HL-60/S4 (cell line): ENCODE results near the gene TSSK1B.
"Not testable (repeated sequence)": the region's sequence is repeated elsewhere in the genome, so short reads cannot be mapped to it uniquely, and the experiment has no call there.

Experiments
- in situ Hi-C: fragments of 300-500 bp; cut with MboI; formaldehyde crosslinking; loops from 2 replicates; pipeline ENCODE4 v1.14.3; 2022; ENCODE audit warnings: low sequenced_read_pairs

Gene TSSK1B

GRCh38 chr5:113404269-113404668 lies 30.5 kb downstream of the TSSK1B start:
- in situ Hi-C loops = no loop called here

GRCh38 chr5:113397986-113398385 lies 36.8 kb downstream of the TSSK1B start:
- in situ Hi-C loops = not testable (repeated sequence)

GRCh38 chr5:113397046-113397445 lies 37.7 kb downstream of the TSSK1B start:
- in situ Hi-C loops = no loop called here

GRCh38 chr5:113394658-113395057 lies 40.1 kb downstream of the TSSK1B start:
- in situ Hi-C loops = no loop called here

- in situ Hi-C loops = no loop called here
These were observed 44.6 kb downstream of the TSSK1B start for GRCh38 chr5:113390224-113390623.

GRCh38 chr5:113389116-113389515 lies 45.7 kb downstream of the TSSK1B start:
- in situ Hi-C loops = no loop called here

GRCh38 chr5:113387844-113388243 lies 46.9 kb downstream of the TSSK1B start:
- in situ Hi-C loops = no loop called here

- in situ Hi-C loops = no loop called here
These were observed 50.0 kb downstream of the TSSK1B start for GRCh38 chr5:113384782-113385285.

- in situ Hi-C loops = no loop called here
These were observed 52.1 kb downstream of the TSSK1B start for GRCh38 chr5:113382731-113383130.
